AG20443 (cell line): ENCODE results near the gene CLASP1.
"Not testable (repeated sequence)": the region's sequence is repeated elsewhere in the genome, so short reads cannot be mapped to it uniquely, and the experiment has no call there.

ENCODE experiments used
- DNase-seq: peaks from one replicate; pipeline ENCODE4 v3.0.0; 2012; ENCODE audit warnings: low spot score, mixed read lengths

The CLASP1 gene

GRCh38 chr2:121579309-121579708, 70.0 kb downstream of the CLASP1 start:
- DNase-seq = no peak

GRCh38 chr2:121577381-121577780, 71.9 kb downstream of the CLASP1 start:
- no peak for DNase-seq

GRCh38 chr2:121576263-121576662, 73.0 kb downstream of the CLASP1 start:
- DNase-seq = no peak

- no peak for DNase-seq
These were observed 73.5 kb downstream of the CLASP1 start for GRCh38 chr2:121575800-121576199.

GRCh38 chr2:121570667-121571055, 78.6 kb downstream of the CLASP1 start:
- DNase-seq = no peak

- no peak for DNase-seq
These were observed 79.1 kb downstream of the CLASP1 start for GRCh38 chr2:121570036-121570666.

- DNase-seq = no peak
These were observed 81.3 kb downstream of the CLASP1 start for GRCh38 chr2:121567957-121568409.

GRCh38 chr2:121567452-121567851, 81.8 kb downstream of the CLASP1 start:
- DNase-seq = no peak

- no peak for DNase-seq
These were observed 83.6 kb downstream of the CLASP1 start for GRCh38 chr2:121565389-121566250.

- no peak for DNase-seq
These were observed 84.4 kb downstream of the CLASP1 start for GRCh38 chr2:121564905-121565304.

GRCh38 chr2:121563754-121564153, 85.5 kb downstream of the CLASP1 start:
- not testable (repeated sequence) for DNase-seq

GRCh38 chr2:121562269-121563176, 86.7 kb downstream of the CLASP1 start:
- DNase-seq = no peak

- peak; percentile 36 for DNase-seq
These were observed 87.5 kb downstream of the CLASP1 start for GRCh38 chr2:121561617-121562268.

GRCh38 chr2:121558329-121558728, 90.9 kb downstream of the CLASP1 start:
- DNase-seq = no peak

GRCh38 chr2:121555008-121555407, 94.3 kb downstream of the CLASP1 start:
- no peak for DNase-seq

GRCh38 chr2:121552477-121553180, 96.6 kb downstream of the CLASP1 start:
- not testable (repeated sequence) for DNase-seq

GRCh38 chr2:121550669-121551068, 98.6 kb downstream of the CLASP1 start:
- DNase-seq = no peak

- no peak for DNase-seq
These were observed 101.6 kb downstream of the CLASP1 start for GRCh38 chr2:121547646-121548045.

- DNase-seq = no peak
These were observed 103.3 kb downstream of the CLASP1 start for GRCh38 chr2:121545913-121546312.

GRCh38 chr2:121545257-121545656, 104.0 kb downstream of the CLASP1 start:
- DNase-seq = no peak

GRCh38 chr2:121541495-121541894, 107.8 kb downstream of the CLASP1 start:
- no peak for DNase-seq
